Neuronal stem cell (in vitro differentiated cells): ENCODE results near the gene HEMK1.

Experiments used
- DNase-seq: peaks from one replicate; pipeline ENCODE4 v3.0.0-alpha.2; 2013; ENCODE audit warnings: low spot score
- H2AFZ ChIP-seq: one replicate; pipeline ENCODE4 v1.6.1; 2013; ENCODE audit warnings: mild to moderate bottlenecking, low read length, inconsistent platforms
- H2AK5ac ChIP-seq: 2 replicates; pipeline ENCODE4 v1.6.1; 2013; ENCODE audit warnings: low read depth, mild to moderate bottlenecking, inconsistent platforms, low read length, moderate library complexity, mixed read lengths
- H2BK120ac ChIP-seq: 2 replicates; pipeline ENCODE4 v1.6.1; 2013; ENCODE audit warnings: low read depth, mild to moderate bottlenecking, inconsistent platforms, low read length, moderate library complexity, mixed read lengths
- H2BK12ac ChIP-seq: one replicate; pipeline ENCODE4 v1.6.1; 2013; ENCODE audit warnings: low read length, inconsistent platforms
- H2BK15ac ChIP-seq: 2 replicates; pipeline ENCODE4 v1.6.1; 2013; ENCODE audit warnings: mild to moderate bottlenecking, low read length, inconsistent platforms, mixed read lengths
- H2BK5ac ChIP-seq: one replicate; pipeline ENCODE4 v1.6.1; 2013; ENCODE audit warnings: inconsistent platforms, mild to moderate bottlenecking, low read length, moderate library complexity
- H3K14ac ChIP-seq: one replicate; pipeline ENCODE4 v1.6.1; 2013; ENCODE audit warnings: low read length, inconsistent platforms
- H3K18ac ChIP-seq: 2 replicates; pipeline ENCODE4 v1.6.1; 2013; ENCODE audit warnings: low read length, inconsistent platforms
- H3K23ac ChIP-seq: 2 replicates; pipeline ENCODE4 v1.6.1; 2013; ENCODE audit warnings: low read depth, mild to moderate bottlenecking, mixed read lengths, low read length, inconsistent platforms; ENCODE audit not compliant: poor library complexity
- H3K27ac ChIP-seq: replicated peaks from 3 replicates; pipeline ENCODE4 v1.5.1; 2013; ENCODE audit warnings: low read length, inconsistent platforms
- H3K27me3 ChIP-seq, 3 experiments: 2 replicates each; pipeline ENCODE4 v1.6.1; 2013; ENCODE audit warnings: low read length in 3 of 3, mild to moderate bottlenecking in 2 of 3, inconsistent platforms in 1 of 3, low read depth in 1 of 3, mixed read lengths in 1 of 3, moderate library complexity in 1 of 3; ENCODE audit not compliant: control insufficient read depth in 3 of 3, insufficient read depth in 3 of 3
- H3K36me3 ChIP-seq, 2 donors: replicated peaks in 1 of 2; 2 replicates each; pipeline ENCODE4 v1.6.1; 2013; ENCODE audit warnings: low read length in 2 of 2; ENCODE audit not compliant: control insufficient read depth in 2 of 2, insufficient read depth in 2 of 2
- H3K4ac ChIP-seq: 2 replicates; pipeline ENCODE4 v1.6.1; 2013; ENCODE audit warnings: inconsistent platforms, mild to moderate bottlenecking, low read length, moderate library complexity
- H3K4me1 ChIP-seq, 2 donors: 1 replicate in 1 of 2; 2 replicates in 1 of 2; pipeline ENCODE4 v1.6.1; 2013; ENCODE audit warnings: low read length in 2 of 2, low read depth in 1 of 2; ENCODE audit not compliant: control insufficient read depth in 2 of 2, insufficient read depth in 1 of 2
- H3K4me2 ChIP-seq: one replicate; pipeline ENCODE4 v1.6.1; 2013; ENCODE audit warnings: mild to moderate bottlenecking, low read length, inconsistent platforms; ENCODE audit not compliant: insufficient read depth, poor library complexity, severe bottlenecking
- H3K4me3 ChIP-seq, 2 donors: 2 replicates each; pipeline ENCODE4 v1.5.1; 2013; ENCODE audit warnings: low read length in 2 of 2, mild to moderate bottlenecking in 2 of 2, inconsistent platforms in 1 of 2, moderate library complexity in 1 of 2
- H3K79me1 ChIP-seq: one replicate; pipeline ENCODE4 v1.6.1; 2013; ENCODE audit warnings: low read depth, mild to moderate bottlenecking, inconsistent platforms, low read length, moderate library complexity
- H3K9ac ChIP-seq: one replicate; pipeline ENCODE4 v1.6.1; 2013; ENCODE audit warnings: mild to moderate bottlenecking, low read depth, low read length, inconsistent platforms; ENCODE audit not compliant: poor library complexity
- H3K9me3 ChIP-seq, 2 donors: replicated peaks in 1 of 2; 2 replicates each; pipeline versions ENCODE3 to v1.6.1; 2013; ENCODE audit warnings: low read length in 2 of 2, mild to moderate bottlenecking in 2 of 2, inconsistent platforms in 1 of 2, low read depth in 1 of 2, mixed read lengths in 1 of 2, moderate library complexity in 1 of 2; ENCODE audit not compliant: control insufficient read depth in 2 of 2, insufficient read depth in 1 of 2
- H4K8ac ChIP-seq: one replicate; pipeline ENCODE4 v1.6.1; 2013; ENCODE audit warnings: low read depth, mild to moderate bottlenecking, inconsistent platforms, low read length, moderate library complexity
- H4K91ac ChIP-seq: one replicate; pipeline ENCODE4 v1.6.1; 2013; ENCODE audit warnings: low read length, low read depth, mild to moderate bottlenecking, inconsistent platforms; ENCODE audit not compliant: poor library complexity
- WGBS, 2 donors: extraction: QIAGEN DNeasy Blood & Tissue Kit; methylation state at CpG; one replicate each; pipeline ENCODE4 v1.1.7; 2013; ENCODE audit warnings: missing lambda C conversion rate in 2 of 2, mixed read lengths in 1 of 2; ENCODE audit not compliant: insufficient read length in 2 of 2, insufficient replicate concordance in 1 of 2; ENCODE audit errors: extremely low coverage in 2 of 2; 5-methylcytosine and 5-hydroxymethylcytosine counted together

Gene HEMK1

DNA sequence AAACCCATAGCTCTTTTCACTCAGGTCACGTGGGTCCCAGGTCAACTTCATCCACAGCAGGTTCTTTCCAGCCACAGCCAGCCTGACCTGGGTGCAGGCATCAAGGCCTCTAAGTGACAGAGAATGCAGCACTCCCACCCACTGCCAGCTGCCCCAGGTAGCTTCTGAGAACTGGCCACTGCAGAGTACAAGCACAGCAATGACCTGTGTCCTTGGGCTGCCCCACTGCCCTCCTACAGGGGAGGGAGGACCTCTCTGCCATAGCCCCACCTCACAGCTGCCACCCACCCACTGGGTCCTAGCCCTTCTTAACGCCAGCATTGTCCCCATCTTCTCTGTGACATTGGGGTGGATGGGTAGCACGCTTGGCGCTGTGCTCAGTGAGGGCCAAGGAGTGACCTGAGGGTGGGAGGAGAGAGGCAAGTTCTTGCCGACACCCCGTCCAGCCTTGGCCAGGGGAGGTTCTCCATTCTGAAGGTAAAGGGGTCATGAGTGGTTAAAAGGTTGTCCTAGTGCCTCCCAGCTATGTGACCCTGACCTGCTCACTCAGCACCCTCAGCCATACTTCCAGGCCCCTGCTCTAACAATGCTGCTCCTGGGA, 29.9 kb downstream of the HEMK1 start:
- H3K27ac ChIP-seq: no peak overlapping the region
- WGBS, 2 donors: no CpG with 5 or more reads among the region's 6 CpGs
- H4K8ac ChIP-seq: peak overlapping the region; percentile 53
- H3K27me3 ChIP-seq: peaks cover 0 to 4% (median 0%) of the 10 kb centered on the region in 3 experiments
- no peak overlapping the region for H2AFZ ChIP-seq
- H3K4me3 ChIP-seq: no peak overlapping the region
- H3K4me2 ChIP-seq: no peak overlapping the region
- DNase-seq: no peak
- peaks cover 2% of the 10 kb centered on the region for H3K79me1 ChIP-seq
- no peak overlapping the region for H4K91ac ChIP-seq
- peak overlapping the region; percentile 25 for H3K18ac ChIP-seq
- no peak overlapping the region for H3K14ac ChIP-seq
- no peaks in the 10 kb centered on the region for H3K36me3 ChIP-seq
- no peak overlapping the region for H2BK120ac ChIP-seq
- peak overlapping the region; percentile 43 for H2BK5ac ChIP-seq
- peak overlapping the region; percentile 77 for H2AK5ac ChIP-seq
- peak overlapping the region; percentile 41 for H2BK15ac ChIP-seq
- H3K4ac ChIP-seq: no peak overlapping the region
- H2BK12ac ChIP-seq: peak overlapping the region; percentile 5
- H3K4me1 ChIP-seq: peaks cover 8 to 15% of the 10 kb centered on the region in 2 donors
- H3K9ac ChIP-seq: no peak overlapping the region
- H3K23ac ChIP-seq: no peak overlapping the region
- H3K9me3 ChIP-seq: no peaks in the 10 kb centered on the region

DNA sequence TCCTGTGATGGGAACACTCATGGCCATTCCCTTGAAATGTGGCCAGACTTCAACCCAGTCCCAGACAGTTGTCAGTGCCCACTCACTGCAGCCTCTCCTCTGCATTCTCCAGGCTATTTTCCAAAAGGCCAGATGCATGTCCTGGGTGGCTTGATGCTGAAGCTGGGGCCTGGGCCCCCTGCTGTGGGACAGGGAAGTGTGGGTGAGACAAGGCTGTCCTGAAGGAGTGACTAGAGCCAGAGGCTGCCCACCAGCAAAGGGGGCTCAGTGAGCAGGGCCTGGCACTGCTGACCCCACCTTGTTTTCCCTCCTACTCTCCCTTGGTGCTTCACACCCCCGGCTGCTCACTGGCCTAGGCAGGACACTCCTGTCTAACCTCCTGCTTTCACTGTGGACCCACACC, 30.4 kb downstream of the HEMK1 start:
- Histone ChIP-seq H3K18ac (no peak overlapping the region), H4K91ac (no peak overlapping the region), H3K27ac (no peak overlapping the region), H4K8ac (no peak overlapping the region), H3K27me3 (no peaks in the 10 kb centered on the region), H2BK15ac (peak overlapping the region; percentile 34), H3K79me1 (peaks cover 2% of the 10 kb centered on the region), H3K36me3 (peaks cover 0 to 4% of the 10 kb centered on the region in 2 donors), H3K4me3 (no peak overlapping the region), H2BK120ac (no peak overlapping the region), H2BK5ac (peak overlapping the region; percentile 43), H2AK5ac (peak overlapping the region; percentile 65), H3K23ac (no peak overlapping the region), H2BK12ac (no peak overlapping the region), H3K9me3 (no peaks in the 10 kb centered on the region), H3K4me1 (peaks cover 8 to 15% of the 10 kb centered on the region in 2 donors), H3K4ac (no peak overlapping the region), H2AFZ (no peak overlapping the region), H3K4me2 (no peak overlapping the region), H3K14ac (no peak overlapping the region), H3K9ac (no peak overlapping the region)
- DNase-seq: no peak
- WGBS, 2 donors: no CpG with 5 or more reads among the region's 1 CpG

DNA sequence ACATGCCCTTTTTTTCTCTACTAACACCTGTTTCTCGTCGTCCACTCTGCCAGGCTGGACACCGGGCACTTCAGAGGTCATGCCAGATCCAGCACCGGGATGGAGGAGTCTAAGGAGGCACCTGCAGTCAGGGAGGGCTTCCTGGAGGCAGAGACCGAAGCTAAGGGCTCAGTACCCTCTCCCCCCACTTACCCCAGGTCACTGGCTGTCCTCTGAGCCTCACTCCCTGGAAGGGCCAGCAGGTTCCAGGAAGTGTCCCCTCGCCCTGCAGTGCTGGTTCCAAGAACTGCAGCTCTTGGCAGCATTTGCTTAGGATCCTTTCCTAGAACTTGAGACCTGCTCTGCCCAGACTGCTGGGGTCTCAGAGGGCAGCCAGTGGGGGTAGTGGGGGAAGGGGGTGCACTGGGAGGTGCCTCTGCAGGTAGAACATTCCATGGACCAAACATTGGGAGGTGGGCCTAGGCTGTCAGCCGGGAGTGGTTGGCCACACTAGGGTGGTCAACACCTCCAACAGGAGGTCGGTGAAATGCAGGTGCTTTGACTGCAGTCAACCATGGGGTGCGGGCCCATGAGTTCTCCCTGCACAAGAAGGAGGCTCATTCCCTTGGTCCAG, 30.9 kb downstream of the HEMK1 start:
- Histone ChIP-seq H3K4ac (no peak overlapping the region), H3K9ac (no peak overlapping the region), H3K4me1 (peaks cover 8 to 15% of the 10 kb centered on the region in 2 donors), H3K36me3 (peaks cover 0 to 7% of the 10 kb centered on the region in 2 donors), H3K23ac (no peak overlapping the region), H2AK5ac (peak overlapping the region; percentile 65), H3K27ac (no peak overlapping the region), H3K4me2 (no peak overlapping the region), H3K9me3 (no peaks in the 10 kb centered on the region), H2BK120ac (no peak overlapping the region), H3K18ac (no peak overlapping the region), H2AFZ (peak overlapping the region; percentile 81), H3K14ac (no peak overlapping the region), H2BK5ac (peak overlapping the region; percentile 43), H2BK12ac (no peak overlapping the region), H4K8ac (no peak overlapping the region), H3K4me3 (no peak overlapping the region), H3K27me3 (no peaks in the 10 kb centered on the region), H3K79me1 (peaks cover 2% of the 10 kb centered on the region), H4K91ac (no peak overlapping the region), H2BK15ac (peak overlapping the region; percentile 34)
- no CpG with 5 or more reads among the region's 9 CpGs for WGBS, 2 donors
- no peak for DNase-seq

DNA sequence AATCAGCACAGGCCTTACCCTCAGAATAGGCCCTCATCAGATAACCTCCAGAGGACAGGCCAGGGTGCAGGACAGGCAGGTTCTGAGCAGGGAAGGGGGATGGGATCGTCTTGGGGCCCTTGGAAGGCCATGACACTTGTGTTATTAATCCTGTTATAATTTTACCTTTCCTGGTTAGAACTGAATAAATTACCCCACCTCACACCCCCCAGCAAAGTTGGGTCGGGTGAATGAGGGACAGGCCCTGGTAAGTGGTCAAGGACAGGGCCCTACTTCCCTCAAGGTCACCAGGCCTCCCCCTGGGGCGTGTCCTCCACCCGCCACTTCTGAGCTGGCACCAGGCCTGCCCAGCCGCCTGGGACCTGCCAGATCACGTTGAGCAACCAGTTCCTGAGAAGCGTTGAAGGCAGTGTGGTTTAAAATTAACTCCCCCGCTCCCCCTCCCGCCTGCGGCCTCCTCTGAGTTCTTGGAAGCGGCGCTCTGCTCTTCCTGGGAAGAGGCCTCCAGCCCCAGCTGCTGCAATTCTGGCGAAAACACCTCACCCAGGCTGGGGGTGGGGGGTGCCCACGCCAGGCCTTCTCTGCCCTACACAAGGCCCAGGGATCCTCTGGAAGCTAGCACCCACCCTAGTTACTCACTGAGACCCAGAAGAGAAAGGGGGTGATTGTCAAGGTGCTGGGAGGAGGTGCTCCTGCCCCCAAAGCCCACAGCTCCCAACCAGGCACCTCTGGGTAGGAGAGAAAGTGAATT, 31.7 kb downstream of the HEMK1 start:
- H3K4ac ChIP-seq: no peak overlapping the region
- H2BK12ac ChIP-seq: no peak overlapping the region
- H2BK5ac ChIP-seq: peak overlapping the region; percentile 87
- H3K14ac ChIP-seq: no peak overlapping the region
- no peaks in the 10 kb centered on the region for H3K27me3 ChIP-seq
- peak overlapping the region; percentile 81 for H2AFZ ChIP-seq
- peak overlapping the region; percentile 82 for H2BK120ac ChIP-seq
- peak overlapping the region; percentile 28 for H2AK5ac ChIP-seq
- H3K9ac ChIP-seq: no peak overlapping the region
- no peak overlapping the region for H3K27ac ChIP-seq
- peaks cover 2% of the 10 kb centered on the region for H3K79me1 ChIP-seq
- DNase-seq: no peak
- H3K9me3 ChIP-seq: no peaks in the 10 kb centered on the region
- H4K8ac ChIP-seq: no peak overlapping the region
- WGBS, 2 donors: no CpG with 5 or more reads among the region's 14 CpGs
- H3K4me1 ChIP-seq: peaks cover 8 to 15% of the 10 kb centered on the region in 2 donors
- peaks cover 0 to 13% of the 10 kb centered on the region in 2 donors for H3K36me3 ChIP-seq
- peak overlapping the region; percentile 62 for H2BK15ac ChIP-seq
- no peak overlapping the region for H3K23ac ChIP-seq
- H3K18ac ChIP-seq: peak overlapping the region; percentile 53
- H3K4me3 ChIP-seq: no peak overlapping the region
- H4K91ac ChIP-seq: no peak overlapping the region
- H3K4me2 ChIP-seq: no peak overlapping the region
